Activated naive CD4-positive, alpha-beta T cell treated with anti-CD3 and anti-CD28 coated beads for 36 hours (primary cell): ENCODE data around the gene APOL6. TPM values are rescaled to one million over a fixed set of nuclear protein-coding genes. Genes with fewer than 3 reads are reported as not detected.

Source experiments
- CTCF ChIA-PET: fragments of 350-600 bp; sonication (Branson Sonifier 250); formaldehyde crosslinking; loops from one replicate; lab custom pipeline; 2021; ENCODE audit warnings: antibody characterized with exemption; lab: Charles Lee
- DNase-seq: peaks from one replicate; pipeline ENCODE4 v3.0.0-alpha.2; 2020
- H3K27ac Mint-ChIP-seq: one replicate; pipeline ENCODE4 v1.8.0; 2021; ENCODE audit warnings: mild to moderate bottlenecking, mixed read lengths
- H3K27me3 Mint-ChIP-seq: one replicate; pipeline ENCODE4 v1.8.0; 2021; ENCODE audit warnings: low read depth, mixed read lengths
- H3K36me3 Mint-ChIP-seq: one replicate; pipeline ENCODE4 v1.8.0; 2021; ENCODE audit warnings: low read depth, mixed read lengths
- H3K4me1 Mint-ChIP-seq: one replicate; pipeline ENCODE4 v1.8.0; 2021; ENCODE audit warnings: low read depth, mixed read lengths
- H3K4me3 Mint-ChIP-seq: one replicate; pipeline ENCODE4 v1.8.0; 2021; ENCODE audit warnings: mild to moderate bottlenecking, moderate library complexity, mixed read lengths
- H3K9me3 Mint-ChIP-seq: one replicate; pipeline ENCODE4 v1.8.0; 2021; ENCODE audit warnings: mixed read lengths
- intact Hi-C: fragments of 100-400 bp; cut with micrococcal nuclease; formaldehyde crosslinking; loops from one replicate; pipeline ENCODE4 v1.15.1; 2023
- total RNA-seq, 2 experiments: library from RNA; stranded (reverse); gene quantifications; one replicate each; pipeline ENCODE4 v1.2.3, GENCODE V29; 2021

The APOL6 gene
- total RNA-seq, 2 experiments from 2014 or later, result 33.6 to 33.8 TPM

GRCh38 chr22:35630891-35631290 lies 17.4 kb upstream of the APOL6 start:
- Mint-ChIP-seq H3K36me3 (no peaks in the 10 kb centered on the region), H3K9me3 (peaks cover 2% of the 10 kb centered on the region), H3K4me1 (peaks cover 24% of the 10 kb centered on the region), H3K27me3 (no peaks in the 10 kb centered on the region), H3K4me3 (no peak overlapping the region), H3K27ac (no peak overlapping the region)
- intact Hi-C loops, result loop anchor here (1.0 kb wide), 1 partner anchor 17 kb away; the partner anchor contains the start of gene APOL6
- CTCF ChIA-PET, result interaction anchor here (0.7 to 1.2 kb wide), 2 partner anchors 16 to 291 kb away, joined by 3 read pairs; no protein-coding TSS in a partner anchor
- DNase-seq, result no peak

- no peak overlapping the region for H3K4me3 Mint-ChIP-seq
- peaks cover 2% of the 10 kb centered on the region for H3K9me3 Mint-ChIP-seq
- H3K27me3 Mint-ChIP-seq, result no peaks in the 10 kb centered on the region
- peak; percentile 56 for DNase-seq
- no peaks in the 10 kb centered on the region for H3K36me3 Mint-ChIP-seq
- intact Hi-C loops, result no loop called here
- CTCF ChIA-PET, result interaction anchor here (1.2 kb wide), 2 partner anchors 116 to 291 kb away, joined by 3 to 4 read pairs; no protein-coding TSS in a partner anchor
- H3K4me1 Mint-ChIP-seq, result peaks cover 24% of the 10 kb centered on the region
- no peak overlapping the region for H3K27ac Mint-ChIP-seq
Measured at GRCh38 chr22:35631597-35631996, 16.6 kb upstream of the APOL6 start.

DNA sequence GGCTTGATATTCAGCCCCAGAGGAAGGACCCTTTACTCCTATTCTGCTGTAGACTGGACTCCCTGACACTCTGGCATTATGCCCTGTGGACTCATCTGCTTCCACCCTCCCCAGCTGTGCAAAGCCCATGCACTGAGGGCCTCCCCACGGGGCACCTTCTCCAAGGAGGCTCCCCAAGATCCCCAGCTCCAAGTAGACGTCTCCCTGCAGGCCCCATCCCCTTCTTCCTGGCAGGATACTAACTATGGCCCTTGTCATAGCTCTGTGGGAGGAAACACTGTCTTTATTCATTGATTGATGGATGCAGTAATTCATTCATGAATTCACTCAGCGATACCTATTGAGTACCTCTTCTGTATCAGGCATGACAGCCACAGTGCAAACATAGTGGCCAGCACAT lies 15.3 kb upstream of the APOL6 start:
- Mint-ChIP-seq H3K36me3 (no peaks in the 10 kb centered on the region), H3K9me3 (peaks cover 2% of the 10 kb centered on the region), H3K4me3 (no peak overlapping the region), H3K27ac (no peak overlapping the region), H3K4me1 (peaks cover 13% of the 10 kb centered on the region), H3K27me3 (no peaks in the 10 kb centered on the region)
- intact Hi-C loops, result no loop called here
- DNase-seq, result no peak
- CTCF ChIA-PET, result no interaction called here

DNA sequence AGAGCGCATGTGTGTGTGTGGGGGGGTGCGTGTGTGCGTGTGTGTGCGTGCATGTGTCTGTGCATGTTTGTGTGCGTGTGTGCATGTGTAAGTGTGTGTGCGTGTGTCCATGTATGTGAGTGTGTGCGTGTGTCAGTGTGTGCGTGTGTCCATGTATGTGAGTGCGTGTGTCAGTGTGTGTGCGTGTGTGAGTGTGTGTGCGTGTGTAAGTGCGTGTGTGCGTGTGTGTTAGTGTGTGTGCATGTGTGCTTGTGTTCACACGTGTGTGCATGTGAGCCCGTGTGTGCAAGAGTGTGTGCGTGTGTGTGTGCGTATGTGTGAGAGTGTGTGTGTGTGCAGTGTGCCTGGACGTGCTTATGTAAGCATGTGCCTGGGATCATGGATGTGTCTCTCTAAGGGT lies 14.7 kb upstream of the APOL6 start:
- H3K27ac Mint-ChIP-seq, result no peak overlapping the region
- CTCF ChIA-PET, result no interaction called here
- peaks cover under 1% of the 10 kb centered on the region for H3K9me3 Mint-ChIP-seq
- no peaks in the 10 kb centered on the region for H3K36me3 Mint-ChIP-seq
- H3K4me3 Mint-ChIP-seq, result no peak overlapping the region
- intact Hi-C loops, result no loop called here
- no peak for DNase-seq
- peaks cover 13% of the 10 kb centered on the region for H3K4me1 Mint-ChIP-seq
- no peaks in the 10 kb centered on the region for H3K27me3 Mint-ChIP-seq

DNA sequence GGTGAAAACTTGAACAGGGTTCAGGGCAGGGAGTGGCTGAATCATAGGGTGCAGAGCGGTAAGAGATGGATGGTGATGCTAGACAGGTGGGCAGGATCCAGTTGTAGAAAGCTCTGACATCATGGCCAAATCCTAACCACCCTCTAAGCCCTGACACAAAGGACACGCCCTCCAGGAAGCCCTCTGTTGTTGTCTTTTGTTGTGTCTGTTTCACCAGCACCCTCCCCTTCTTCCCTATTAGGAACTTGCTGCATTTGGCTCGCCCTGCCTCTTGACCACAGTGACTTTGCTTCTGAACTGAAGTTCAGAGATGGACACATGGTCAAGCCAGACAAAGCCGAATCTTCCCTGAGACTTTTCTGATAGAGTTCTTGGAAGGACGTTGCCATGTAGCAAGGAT lies 14.2 kb upstream of the APOL6 start:
- H3K36me3 Mint-ChIP-seq, result no peaks in the 10 kb centered on the region
- CTCF ChIA-PET, result interaction anchor here (1.5 kb wide), 1 partner anchor 432 kb away, joined by 5 read pairs; no protein-coding TSS in a partner anchor
- peaks cover 13% of the 10 kb centered on the region for H3K4me1 Mint-ChIP-seq
- H3K4me3 Mint-ChIP-seq, result no peak overlapping the region
- intact Hi-C loops, result no loop called here
- H3K27me3 Mint-ChIP-seq, result no peaks in the 10 kb centered on the region
- H3K27ac Mint-ChIP-seq, result no peak overlapping the region
- DNase-seq, result no peak
- no peaks in the 10 kb centered on the region for H3K9me3 Mint-ChIP-seq

DNA sequence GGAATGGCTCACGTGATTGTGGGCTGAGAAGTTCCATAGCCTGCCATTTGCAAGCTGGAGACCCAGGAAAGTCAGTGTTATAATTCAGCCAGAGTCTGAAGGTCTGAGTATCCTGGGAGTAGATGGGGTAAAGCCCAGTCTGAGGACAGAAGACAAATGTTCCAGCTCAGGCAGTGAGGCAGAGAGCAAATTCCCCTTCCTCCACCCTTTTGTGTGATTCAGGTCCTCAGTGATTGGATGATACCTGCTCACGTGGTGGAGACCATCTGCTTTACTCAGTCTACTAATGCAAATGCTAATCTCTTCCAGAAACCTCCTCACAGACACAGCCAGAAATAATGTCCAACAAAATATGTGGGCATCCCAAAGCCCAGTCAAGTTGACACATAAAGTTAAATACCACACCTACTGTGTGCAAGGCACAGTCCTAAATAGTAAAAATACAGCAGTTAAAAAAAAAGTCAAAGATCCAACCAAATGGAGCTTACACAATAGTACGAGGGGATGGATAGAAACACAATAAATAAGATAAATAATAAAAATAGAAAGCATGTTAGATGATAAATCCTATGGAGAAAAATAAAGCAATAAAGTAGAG lies 13.2 kb upstream of the APOL6 start:
- intact Hi-C loops, result no loop called here
- Mint-ChIP-seq H3K4me3 (no peak overlapping the region), H3K36me3 (no peaks in the 10 kb centered on the region), H3K27ac (no peak overlapping the region), H3K9me3 (no peaks in the 10 kb centered on the region), H3K4me1 (peaks cover 8% of the 10 kb centered on the region), H3K27me3 (no peaks in the 10 kb centered on the region)
- CTCF ChIA-PET, result interaction anchor here (1.5 kb wide), 2 partner anchors 290 to 431 kb away, joined by 3 to 5 read pairs; no protein-coding TSS in a partner anchor
- DNase-seq, result no peak

DNA sequence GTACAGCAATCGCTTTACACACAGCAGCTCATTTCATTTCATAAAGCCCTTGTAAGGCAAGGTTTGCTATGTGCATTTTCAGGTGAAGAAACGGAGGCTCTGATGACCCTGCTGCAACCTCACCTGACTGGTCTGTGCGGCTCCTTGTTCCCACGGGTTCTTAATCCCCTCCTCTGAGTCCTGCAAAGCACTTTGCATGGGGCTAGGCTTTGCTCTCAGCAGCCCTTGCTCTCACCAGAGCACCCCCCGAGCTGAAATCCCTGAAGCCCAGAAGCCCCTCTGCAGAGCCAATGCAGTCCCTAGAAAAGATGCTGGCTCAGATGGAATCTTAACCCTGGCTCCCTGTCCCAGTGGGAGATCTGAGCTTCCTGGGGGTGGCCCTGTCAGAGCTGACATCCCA lies 11.0 kb upstream of the APOL6 start:
- Mint-ChIP-seq H3K27ac (no peak overlapping the region), H3K4me1 (peaks cover 8% of the 10 kb centered on the region), H3K4me3 (no peak overlapping the region), H3K9me3 (no peaks in the 10 kb centered on the region), H3K27me3 (no peaks in the 10 kb centered on the region), H3K36me3 (no peaks in the 10 kb centered on the region)
- no peak for DNase-seq
- CTCF ChIA-PET, result no interaction called here
- intact Hi-C loops, result no loop called here

GRCh38 chr22:35638001-35638400 lies 10.2 kb upstream of the APOL6 start:
- CTCF ChIA-PET, result no interaction called here
- Mint-ChIP-seq H3K4me3 (no peak overlapping the region), H3K27ac (no peak overlapping the region)

GRCh38 chr22:35638410-35638809 lies 9.8 kb upstream of the APOL6 start:
- CTCF ChIA-PET, result no interaction called here
- H3K27ac Mint-ChIP-seq, result no peak overlapping the region
- H3K4me3 Mint-ChIP-seq, result no peak overlapping the region
- peaks cover 4% of the 10 kb centered on the region for H3K4me1 Mint-ChIP-seq
- intact Hi-C loops, result no loop called here
- DNase-seq, result no peak
- no peaks in the 10 kb centered on the region for H3K36me3 Mint-ChIP-seq
- no peaks in the 10 kb centered on the region for H3K9me3 Mint-ChIP-seq
- H3K27me3 Mint-ChIP-seq, result no peaks in the 10 kb centered on the region

More at GRCh38 chr22:35638001-35638400, 10.2 kb upstream of the APOL6 start:
- H3K9me3 Mint-ChIP-seq, result no peaks in the 10 kb centered on the region
- peaks cover 8% of the 10 kb centered on the region for H3K4me1 Mint-ChIP-seq
- no peak for DNase-seq
- H3K27me3 Mint-ChIP-seq, result no peaks in the 10 kb centered on the region
- intact Hi-C loops, result no loop called here
- no peaks in the 10 kb centered on the region for H3K36me3 Mint-ChIP-seq

GRCh38 chr22:35641494-35642120 lies 6.6 kb upstream of the APOL6 start:
- CTCF ChIA-PET, result interaction anchor here (0.8 to 0.9 kb wide), 2 partner anchors 14 to 424 kb away, joined by 3 to 4 read pairs; no protein-coding TSS in a partner anchor
- intact Hi-C loops, result no loop called here
- no peak overlapping the region for H3K27ac Mint-ChIP-seq
- H3K4me3 Mint-ChIP-seq, result no peak overlapping the region
- DNase-seq, result no peak
- no peaks in the 10 kb centered on the region for H3K36me3 Mint-ChIP-seq
- peaks cover 2% of the 10 kb centered on the region for H3K4me1 Mint-ChIP-seq
- no peaks in the 10 kb centered on the region for H3K27me3 Mint-ChIP-seq
- H3K9me3 Mint-ChIP-seq, result no peaks in the 10 kb centered on the region

DNA sequence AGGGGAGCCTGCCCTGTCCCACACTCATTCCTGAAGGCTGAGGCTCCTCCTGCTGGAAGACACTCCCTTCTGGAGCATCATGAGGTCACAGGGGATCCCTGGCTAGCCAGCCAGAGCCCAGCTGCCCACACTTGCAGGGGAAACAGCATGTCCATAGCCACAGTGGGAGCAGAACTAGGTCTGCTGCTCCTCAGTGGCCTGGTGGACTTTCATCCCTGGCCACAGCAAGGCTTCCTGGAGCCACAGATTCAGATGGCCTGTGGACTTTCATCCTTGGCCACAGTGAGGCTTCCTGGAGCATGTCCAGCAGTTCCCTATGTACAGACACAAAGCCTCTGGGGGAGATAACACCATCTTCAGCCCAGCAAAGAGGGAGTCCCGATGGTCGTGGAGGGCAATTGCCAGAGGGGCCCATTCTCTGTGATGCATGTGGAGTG lies 5.9 kb upstream of the APOL6 start:
- H3K9me3 Mint-ChIP-seq, result no peaks in the 10 kb centered on the region
- no peak overlapping the region for H3K27ac Mint-ChIP-seq
- no peaks in the 10 kb centered on the region for H3K27me3 Mint-ChIP-seq
- no peak overlapping the region for H3K4me3 Mint-ChIP-seq
- peaks cover 9% of the 10 kb centered on the region for H3K4me1 Mint-ChIP-seq
- H3K36me3 Mint-ChIP-seq, result no peaks in the 10 kb centered on the region
- DNase-seq, result no peak
- intact Hi-C loops, result no loop called here
- CTCF ChIA-PET, result no interaction called here

- H3K9me3 Mint-ChIP-seq, result no peaks in the 10 kb centered on the region
- DNase-seq, result no peak
- peaks cover 13% of the 10 kb centered on the region for H3K4me1 Mint-ChIP-seq
- H3K27ac Mint-ChIP-seq, result no peak overlapping the region
- CTCF ChIA-PET, result no interaction called here
- peaks cover 4% of the 10 kb centered on the region for H3K36me3 Mint-ChIP-seq
- intact Hi-C loops, result no loop called here
- H3K27me3 Mint-ChIP-seq, result no peaks in the 10 kb centered on the region
- no peak overlapping the region for H3K4me3 Mint-ChIP-seq
Measured at GRCh38 chr22:35643991-35644390, 4.3 kb upstream of the APOL6 start.

GRCh38 chr22:35645646-35646045 lies 2.6 kb upstream of the APOL6 start:
- intact Hi-C loops, result loop anchor here (5.0 kb wide), 2 partner anchors 52 to 512 kb away; no protein-coding TSS in a partner anchor
- Mint-ChIP-seq H3K4me3 (no peak overlapping the region), H3K27ac (no peak overlapping the region), H3K9me3 (no peaks in the 10 kb centered on the region), H3K27me3 (no peaks in the 10 kb centered on the region), H3K4me1 (peaks cover 18% of the 10 kb centered on the region), H3K36me3 (peaks cover 15% of the 10 kb centered on the region)
- CTCF ChIA-PET, result interaction anchor here (1.4 kb wide), 1 partner anchor 18 kb away, joined by 5 read pairs; no protein-coding TSS in a partner anchor
- no peak for DNase-seq
